Measurements from ENCODE around the gene QPCTL. TPM values are rescaled to one million over a fixed set of nuclear protein-coding genes. Genes with fewer than 3 reads are reported as not detected.

QPCTL gene
- total RNA-seq, 1 experiment from 2014 or later: 13.7 TPM

- H3K27ac Mint-ChIP-seq: peak overlapping the region in 1 of 3 experiments; percentile 74; a peak in 1 of 7 replicates
- no peak overlapping the region for H3K4ac ChIP-seq (ENCODE audit: low read depth, low read length)
- peak overlapping the region; percentile 60 for H3K4me2 ChIP-seq (ENCODE audit: insufficient read depth, insufficient read length, low read length)
- no peak overlapping the region for H4K8ac ChIP-seq (replicated peaks; ENCODE audit: insufficient read length, low read depth, low read length)
- no peak overlapping the region for H4K5ac ChIP-seq (ENCODE audit: insufficient read length, low read depth, low read length)
- H3K18ac ChIP-seq (ENCODE audit: insufficient read length, low read depth, low read length): no peak overlapping the region
- H2BK20ac ChIP-seq (ENCODE audit: low read depth, low read length, poor library complexity, severe bottlenecking): no peak overlapping the region
- H2AK5ac ChIP-seq (ENCODE audit: insufficient read length, low read length): no peak overlapping the region
- no peak overlapping the region for H2BK15ac ChIP-seq (ENCODE audit: low read depth, low read length)
- H3K56ac ChIP-seq (ENCODE audit: insufficient read length, low read depth, low read length): no peak overlapping the region
- peak; percentile 99 for TF ChIP-seq CTCF (conservative IDR thresholded peaks at IDR 0.05)
- H3K9me3 Mint-ChIP-seq: peaks cover 3 to 6% of the 10 kb centered on the region in 2 experiments; a peak in 3 of 5 replicates
- no peaks in the 10 kb centered on the region for H4K20me1 ChIP-seq (ENCODE audit: control insufficient read depth, insufficient read depth, insufficient read length)
- no peaks in the 10 kb centered on the region; a peak in 1 of 7 replicates for H3K36me3 Mint-ChIP-seq (ENCODE audit: insufficient read depth in 1 of 3, low read depth in 3 of 3)
- no CpG with 5 or more reads among the region's 39 CpGs for WGBS (ENCODE audit: extremely low coverage, insufficient read length, low lambda C conversion rate)
- H2BK12ac ChIP-seq (ENCODE audit: insufficient read length, low read depth, low read length): no peak overlapping the region
- H2AFZ ChIP-seq (ENCODE audit: low read length): no peak overlapping the region
- no peak overlapping the region for H2BK5ac ChIP-seq (ENCODE audit: insufficient read length, low read length)
- DNase-seq: peak; percentile 95
- H3K4me1 Mint-ChIP-seq: peaks cover 34 to 46% of the 10 kb centered on the region in 2 experiments
- peak overlapping the region; percentile 77 to 92 for H3K4me3 Mint-ChIP-seq
- peaks cover 12% of the 10 kb centered on the region for H3K27me3 Mint-ChIP-seq (ENCODE audit: low read depth)
- no peak overlapping the region for H3K27ac ChIP-seq (ENCODE audit: insufficient read length, low read depth, low read length)
- H3K27me3 ChIP-seq (ENCODE audit: insufficient read depth, low read length): no peaks in the 10 kb centered on the region
- H3K9me3 ChIP-seq (ENCODE audit: control insufficient read depth, low read depth, low read length): no peaks in the 10 kb centered on the region
- H3K4me1 ChIP-seq (ENCODE audit: insufficient read depth, low read length): peaks cover 3% of the 10 kb centered on the region; the same call in 1 of the 2 replicates
- no peak overlapping the region for H3K23ac ChIP-seq (ENCODE audit: insufficient read length, low read depth, low read length)
- no peak overlapping the region for H2BK120ac ChIP-seq (ENCODE audit: low read depth, low read length, poor library complexity, severe bottlenecking)
- no peak overlapping the region for H3T11ph ChIP-seq (ENCODE audit: low read length)
- no peak overlapping the region for H4K91ac ChIP-seq (ENCODE audit: insufficient read length, low read depth, low read length)
- no peaks in the 10 kb centered on the region for H3K79me2 ChIP-seq (ENCODE audit: insufficient read depth, low read length)
- peaks cover 20% of the 10 kb centered on the region for H3K23me2 ChIP-seq (ENCODE audit: insufficient read length, low read depth, low read length, poor library complexity, severe bottlenecking)
- H3K9ac ChIP-seq (ENCODE audit: extremely low read depth, insufficient read length, low read length): no peak overlapping the region
- no peak overlapping the region for H3K14ac ChIP-seq (ENCODE audit: insufficient read depth, low read length)
- no peaks in the 10 kb centered on the region for H3K79me1 ChIP-seq (ENCODE audit: insufficient read depth, low read depth, low read length, poor library complexity, severe bottlenecking)
Observed at GRCh38 chr19:45643024-45643926, 49.2 kb upstream of the QPCTL start.
